Fibroblast of skin of scalp (primary cell): ENCODE measurements around the gene FAM171A1.
"Not testable (repeated sequence)": the region's sequence is repeated elsewhere in the genome, so short reads cannot be mapped to it uniquely, and the experiment has no call there.

Experiments used
- DNase-seq: peaks from one replicate; pipeline ENCODE4 v3.0.0-alpha.2; 2013

FAM171A1 gene

DNA sequence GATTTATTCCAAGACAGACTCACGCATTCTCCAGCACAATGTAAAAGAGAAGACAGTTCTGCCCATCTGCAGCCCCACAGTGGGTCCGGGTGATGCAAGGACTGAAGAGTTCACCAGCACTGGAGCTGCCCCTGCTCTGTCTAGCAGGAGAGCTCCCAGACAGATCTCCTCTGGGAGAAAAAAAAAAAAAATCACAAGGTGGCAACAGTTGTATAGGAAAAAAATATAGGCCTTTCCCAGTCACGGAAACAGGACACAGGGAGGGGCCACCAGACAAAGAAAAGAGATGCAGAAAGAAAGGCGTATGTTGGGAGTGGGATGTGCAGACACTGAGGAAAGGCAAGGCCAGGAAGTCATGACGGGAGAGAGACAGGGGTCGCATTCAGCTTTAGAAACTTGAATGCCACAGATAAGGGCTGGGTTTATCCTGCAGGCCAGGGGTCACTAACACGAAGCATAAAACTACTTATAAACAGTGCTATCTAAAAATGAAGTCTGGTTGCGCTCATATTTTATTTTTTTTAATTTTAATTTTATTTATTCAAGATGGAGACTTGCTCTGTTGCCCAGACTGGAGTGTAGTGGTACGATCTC lies 54.1 kb downstream of the FAM171A1 start:
- DNase-seq: no peak

GRCh38 chr10:15316145-15316544 lies 54.9 kb downstream of the FAM171A1 start:
- no peak for DNase-seq

- no peak for DNase-seq
Observed at GRCh38 chr10:15315286-15315685, 55.8 kb downstream of the FAM171A1 start.

DNA sequence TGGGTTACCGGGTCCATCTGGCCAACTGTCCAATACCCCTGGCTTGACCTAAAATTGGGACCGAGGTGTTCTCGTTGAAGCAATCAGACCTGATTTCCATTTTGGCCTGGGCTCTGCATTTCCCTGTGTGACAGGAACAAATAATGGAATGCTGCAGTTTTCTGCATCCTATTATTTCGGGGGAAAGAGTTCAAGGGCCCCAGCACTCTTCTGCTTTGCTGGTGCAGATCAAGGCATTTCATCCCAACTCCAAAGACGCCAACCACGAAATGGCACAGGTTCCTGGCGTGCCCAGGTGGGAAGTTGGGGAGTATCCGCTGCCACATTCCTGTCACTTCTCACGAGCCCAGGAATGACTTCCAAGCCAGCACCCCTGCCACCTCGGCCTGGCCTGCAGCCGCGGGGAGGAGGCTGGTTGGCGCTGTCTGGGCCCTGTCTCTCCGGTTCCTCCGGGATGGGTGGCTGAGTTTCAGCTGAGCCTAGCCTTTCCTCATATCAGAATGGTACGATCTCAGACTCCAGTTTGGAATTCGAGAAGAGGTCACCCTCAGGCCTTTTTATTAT lies 56.5 kb downstream of the FAM171A1 start:
- no peak for DNase-seq

DNA sequence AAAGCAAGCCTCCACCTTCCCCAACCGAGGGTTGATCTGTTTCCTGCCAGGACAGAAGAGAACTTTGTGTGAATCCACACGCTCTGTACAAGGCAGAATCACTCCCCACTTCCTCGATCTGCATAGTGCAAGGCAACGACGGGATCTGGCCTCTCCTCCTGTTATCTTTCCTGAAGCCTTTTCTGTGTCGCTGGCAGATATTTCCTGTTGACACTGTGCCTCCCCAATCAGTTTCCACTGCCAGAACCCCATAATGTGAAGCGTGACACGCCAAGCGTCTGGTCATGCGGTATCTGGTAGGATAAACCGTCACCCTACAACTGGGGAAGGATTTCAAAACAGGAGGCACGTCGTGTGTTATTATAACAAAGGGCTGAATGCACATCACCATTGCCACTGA lies 57.2 kb downstream of the FAM171A1 start:
- no peak for DNase-seq

DNA sequence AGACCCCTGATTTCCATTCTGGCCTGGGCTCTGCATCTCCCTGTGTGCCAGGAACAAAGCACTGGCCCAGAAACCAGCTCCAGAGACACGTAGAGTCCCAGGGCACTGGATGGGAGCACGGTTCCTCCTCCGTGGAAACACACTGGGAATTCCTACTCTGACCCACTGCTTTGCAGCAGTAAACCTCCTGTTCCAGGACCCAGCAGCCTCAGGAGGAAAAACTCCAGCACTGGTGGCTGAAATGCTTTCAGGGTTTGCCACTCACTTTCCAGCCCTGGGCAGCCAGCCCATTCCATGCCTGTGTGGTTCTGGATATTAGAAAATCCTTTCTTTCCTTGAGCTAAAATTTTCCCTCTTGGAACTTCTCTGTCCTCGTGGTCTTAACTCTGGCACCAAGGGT lies 58.0 kb downstream of the FAM171A1 start:
- no peak for DNase-seq

DNA sequence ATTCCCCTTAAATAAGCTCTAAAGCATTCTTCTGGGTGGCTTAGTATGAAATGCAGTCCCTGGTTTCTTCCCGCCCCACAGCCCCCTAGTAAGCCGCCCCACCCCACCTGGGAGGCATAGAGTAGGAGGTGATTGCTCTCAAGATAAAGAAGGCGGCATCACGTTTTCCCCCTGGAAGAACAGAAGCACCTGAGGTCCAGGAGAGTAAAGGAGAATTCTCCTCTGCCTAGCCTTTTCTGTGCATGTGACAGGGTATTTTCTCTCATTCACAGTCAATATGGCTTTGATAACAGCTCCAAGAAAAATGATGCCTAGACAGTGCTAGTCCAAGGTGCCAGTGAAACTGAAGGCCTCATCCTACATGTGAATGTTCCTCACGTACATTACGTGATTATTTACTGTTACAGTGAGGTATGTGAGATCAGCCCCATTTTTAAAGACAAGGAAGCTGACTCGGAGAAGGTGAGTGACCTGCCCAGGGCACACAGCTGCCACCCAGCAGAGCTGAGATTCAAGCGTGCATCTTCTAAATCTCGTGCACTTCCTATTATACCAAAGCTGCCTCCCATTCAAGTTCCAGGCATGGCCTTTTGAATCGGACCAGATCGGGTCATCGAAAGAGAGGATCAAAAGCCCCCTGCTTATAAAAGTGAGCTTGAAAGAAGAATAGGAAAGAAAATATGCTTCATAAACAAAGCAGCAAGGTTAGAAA lies 59.4 kb downstream of the FAM171A1 start:
- DNase-seq: no peak

DNA sequence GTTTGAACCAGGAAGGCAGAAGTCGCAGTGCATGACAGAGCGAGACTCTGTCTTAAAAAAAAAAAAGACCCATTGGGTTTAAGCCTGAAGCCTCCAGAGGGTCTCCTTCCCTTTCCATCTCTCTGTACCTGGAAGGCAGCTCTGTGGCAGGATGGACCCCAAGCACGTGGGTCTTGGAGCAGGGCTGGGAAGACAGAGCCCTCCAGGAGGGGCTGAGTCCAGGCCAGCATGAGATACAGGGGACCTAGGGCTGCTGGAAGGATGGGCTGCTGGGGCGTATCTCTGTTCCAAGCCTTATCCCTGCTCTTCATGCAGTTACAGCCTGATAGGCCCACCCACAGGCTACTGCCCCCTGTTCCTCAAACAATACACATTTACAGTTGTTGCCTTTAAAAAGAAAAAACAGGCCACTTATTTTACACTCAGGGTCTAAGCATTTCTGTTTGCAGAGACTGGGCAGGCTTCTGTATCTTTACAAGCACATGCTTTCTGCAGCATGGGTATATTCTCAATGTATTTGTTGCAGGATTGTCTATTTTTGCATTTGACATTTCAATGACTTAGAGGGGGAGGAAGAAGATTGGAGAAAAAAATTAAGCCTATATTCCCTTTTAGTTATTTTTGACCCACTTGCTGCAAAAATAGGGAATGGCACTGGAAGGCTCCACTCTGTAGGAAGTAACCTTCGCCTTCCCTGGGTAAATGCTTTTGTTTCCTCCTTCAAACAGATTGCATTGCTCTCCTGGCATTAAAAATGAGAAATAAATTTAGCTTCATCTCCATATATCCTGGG lies 60.1 kb downstream of the FAM171A1 start:
- no peak for DNase-seq

DNA sequence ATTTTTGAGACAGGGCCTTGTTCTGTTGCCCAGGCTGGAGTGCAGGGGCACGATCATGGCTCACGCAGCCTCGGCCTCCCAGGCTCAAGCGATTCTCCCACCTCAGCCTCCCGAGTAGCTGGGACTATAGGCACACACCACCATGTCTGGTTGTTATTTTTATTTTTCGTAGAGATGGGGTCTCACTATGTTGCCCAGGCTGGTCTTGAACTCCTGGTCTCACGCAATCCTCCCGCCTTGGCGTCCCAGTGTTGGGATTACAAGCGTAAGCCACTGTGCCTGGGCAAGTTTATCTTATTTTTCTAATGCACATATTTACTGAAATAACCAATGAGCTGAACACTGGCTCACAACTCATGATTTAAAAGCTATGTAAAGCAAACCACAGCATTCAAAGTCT lies 61.9 kb downstream of the FAM171A1 start:
- no peak for DNase-seq

DNA sequence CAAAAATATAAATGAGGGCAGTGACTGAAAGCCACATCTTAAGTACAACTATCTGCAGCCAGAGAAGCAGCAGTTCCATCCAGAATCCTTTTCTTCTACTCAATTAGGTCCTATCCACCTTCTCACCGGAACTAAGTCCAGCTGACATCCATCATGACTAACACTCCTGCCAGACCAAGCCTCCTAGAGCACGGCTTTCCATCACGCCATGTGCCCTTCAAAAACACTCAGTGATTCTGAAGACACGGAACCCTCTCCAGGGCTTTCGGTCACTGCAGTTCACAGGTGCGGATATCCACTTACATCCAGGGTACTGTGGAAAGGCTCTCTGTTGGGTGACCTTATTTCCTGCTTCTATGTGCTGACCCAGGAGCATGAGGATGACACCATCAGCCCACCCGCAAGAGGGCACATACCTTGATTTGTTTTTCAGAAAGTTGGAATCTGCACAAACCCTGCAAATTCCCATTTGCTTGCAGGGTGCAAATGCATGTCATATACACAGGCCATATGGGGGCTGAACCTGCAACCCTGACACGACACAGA lies 64.3 kb downstream of the FAM171A1 start:
- DNase-seq: no peak

DNA sequence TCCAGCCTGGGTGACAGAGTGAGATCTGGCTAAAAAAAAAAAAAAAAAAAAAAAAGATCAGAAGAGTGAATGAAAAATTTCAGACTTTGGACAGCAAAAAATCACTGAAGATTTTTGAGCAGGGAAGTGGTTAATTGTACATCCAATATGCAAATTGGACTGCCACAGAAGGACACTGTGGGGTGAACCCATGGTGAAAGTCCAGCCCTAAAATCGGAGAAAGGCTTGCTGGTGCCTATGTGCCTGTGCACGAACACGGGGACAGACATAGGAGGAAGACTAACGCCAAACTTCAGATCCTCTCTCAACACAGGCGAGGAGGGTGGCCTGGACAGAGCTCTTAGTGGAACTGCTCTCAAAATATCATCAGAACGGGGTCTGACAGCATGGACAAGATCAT lies 65.5 kb downstream of the FAM171A1 start:
- no peak for DNase-seq

DNA sequence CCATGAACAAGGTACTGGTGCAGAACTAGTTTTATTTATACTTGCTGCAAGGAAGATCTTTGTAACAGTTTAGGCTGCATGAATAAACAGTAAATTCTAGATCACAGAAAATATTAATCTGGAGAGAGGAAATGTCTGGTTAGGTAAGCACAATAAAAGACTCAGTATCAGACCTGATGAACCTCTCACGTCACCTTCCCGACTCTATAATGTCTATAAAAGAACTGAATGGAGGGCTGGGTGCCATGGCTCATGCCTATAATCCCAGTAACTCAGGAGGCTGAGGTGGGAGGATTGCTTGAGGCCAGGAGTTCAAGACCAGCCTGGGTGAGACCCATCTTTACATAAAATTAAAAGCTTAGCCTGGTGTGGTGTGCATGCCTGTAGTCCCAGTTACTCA lies 65.9 kb downstream of the FAM171A1 start:
- DNase-seq: no peak

- DNase-seq: not testable (repeated sequence)
Observed at GRCh38 chr10:15302188-15302956, 68.7 kb downstream of the FAM171A1 start.

- no peak for DNase-seq
Observed at GRCh38 chr10:15300697-15301096, 70.4 kb downstream of the FAM171A1 start.

GRCh38 chr10:15300145-15300544 lies 70.9 kb downstream of the FAM171A1 start:
- no peak for DNase-seq

GRCh38 chr10:15296701-15297100 lies 74.4 kb downstream of the FAM171A1 start:
- DNase-seq: no peak

GRCh38 chr10:15295537-15296325 lies 75.4 kb downstream of the FAM171A1 start:
- DNase-seq: no peak

DNA sequence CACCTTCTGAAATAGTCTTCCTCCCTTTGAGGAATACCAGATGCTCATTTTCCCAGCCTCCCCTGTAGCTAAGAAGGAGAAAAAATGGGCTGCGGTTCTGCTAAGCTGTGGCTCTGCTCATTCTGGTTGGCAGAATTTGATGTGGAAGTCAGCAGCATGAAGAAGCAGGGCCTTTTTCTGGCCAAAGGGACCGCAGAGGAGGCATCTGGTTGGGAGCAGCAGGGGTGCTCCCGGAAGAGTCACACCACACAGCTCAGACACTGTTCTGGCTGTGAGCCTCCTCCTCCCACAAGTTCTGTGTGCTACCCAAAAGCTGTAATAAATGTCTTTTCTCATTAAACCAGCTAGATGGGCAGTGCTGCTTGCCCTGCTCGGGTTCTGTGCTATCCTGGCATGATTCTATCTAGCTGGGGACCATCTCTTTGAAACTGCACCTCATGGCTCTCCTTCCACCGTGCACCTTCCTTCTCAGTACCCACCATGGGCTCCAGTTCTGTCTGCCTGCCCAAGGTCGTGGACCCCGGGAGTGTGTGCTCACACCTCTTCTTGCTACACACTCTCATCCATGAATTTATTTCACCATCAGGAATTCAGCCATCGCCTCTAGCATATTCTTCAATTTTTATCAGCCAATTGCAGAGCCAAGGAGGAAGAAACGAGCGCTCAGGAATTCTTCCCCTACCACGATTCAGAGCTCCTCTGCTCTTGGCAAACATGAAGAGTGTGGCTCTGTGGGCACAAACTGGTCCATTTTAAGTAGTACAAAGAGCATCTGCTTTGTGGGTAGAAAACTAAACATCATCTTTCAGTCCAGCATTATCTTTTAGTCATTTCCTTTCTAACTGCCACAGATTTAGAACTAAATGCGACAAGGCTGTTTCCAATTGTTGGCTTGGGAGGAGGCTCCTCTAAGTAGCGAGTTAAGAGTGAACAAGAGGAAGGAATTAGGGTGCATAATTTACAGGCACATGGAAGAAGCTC lies 76.9 kb downstream of the FAM171A1 start:
- peak; percentile 63 for DNase-seq

DNA sequence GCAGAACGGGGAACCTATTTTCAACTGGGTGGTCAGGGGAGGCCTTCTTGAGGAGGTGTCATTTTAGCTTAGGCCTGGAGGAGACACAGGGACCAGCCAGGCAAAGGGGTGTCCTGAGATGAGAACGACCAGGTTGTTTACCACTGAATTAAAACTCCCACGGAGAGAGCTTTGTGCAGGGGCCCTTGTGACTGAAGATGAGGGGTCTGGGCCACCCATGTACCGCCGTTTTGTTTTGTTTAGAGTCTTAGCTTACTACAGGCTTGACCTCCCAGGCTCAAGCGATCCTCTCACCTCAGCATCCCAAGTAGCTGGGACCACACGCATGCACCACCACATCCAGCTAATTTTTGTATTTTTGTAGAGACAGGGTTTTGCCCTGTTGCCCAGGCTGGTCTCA lies 80.4 kb downstream of the FAM171A1 start:
- DNase-seq: no peak

- DNase-seq: no peak
Observed at GRCh38 chr10:15290150-15290549, 80.9 kb downstream of the FAM171A1 start.
